Dermis blood vessel endothelial cell (primary cell): ENCODE data around the gene TMC3. TPM values are rescaled to one million over a fixed set of nuclear protein-coding genes. Genes with fewer than 3 reads are reported as not detected.
A peak's percentile ranks its signal among the peaks of the same experiment; 100 is the strongest.
"Not testable (repeated sequence)": the region's sequence is repeated elsewhere in the genome, so short reads cannot be mapped to it uniquely, and the experiment has no call there.

ENCODE experiments used
- DNase-seq: peaks from one replicate; pipeline ENCODE4 v3.0.0; 2010
- total RNA-seq: library from RNA; depleted of rRNA; stranded (reverse); fragments of >200 nt; gene quantifications from 2 replicates; pipeline ENCODE4 v1.2.3, GENCODE V29; 2014

Gene TMC3
- total RNA-seq, result 0.05 TPM in 1 of 2 replicates, not detected in the other

GRCh38 chr15:81373775-81374395 is at the start of gene TMC3:
TMC3 (minus strand) TSS chr15:81374213; CDS start chr15:81374077, 136 bp downstream.
- no peak for DNase-seq

DNA sequence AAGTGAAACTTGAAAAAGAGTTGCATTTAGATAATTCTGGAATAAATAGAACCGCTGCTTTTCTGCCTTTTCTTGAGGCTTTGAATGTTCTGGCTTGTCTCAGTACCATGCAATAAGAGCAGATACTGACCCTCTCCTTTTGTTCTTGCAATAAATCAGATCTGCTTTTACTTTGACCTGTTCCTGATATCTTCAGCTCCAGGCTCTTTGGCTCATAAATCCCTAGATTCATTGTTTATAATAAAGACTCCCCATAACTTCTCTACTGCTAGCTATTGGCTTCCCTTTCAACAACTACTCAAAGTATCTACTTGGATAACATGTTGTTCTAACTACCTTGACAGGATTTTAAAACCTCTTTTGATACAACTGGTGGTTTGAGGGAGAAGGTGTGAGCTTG is 47.4 kb upstream of the TMC3 start:
- DNase-seq, result no peak

GRCh38 chr15:81419332-81419943 is 45.4 kb upstream of the TMC3 start:
- no peak for DNase-seq

GRCh38 chr15:81418891-81419290 is 44.9 kb upstream of the TMC3 start:
- no peak for DNase-seq

DNA sequence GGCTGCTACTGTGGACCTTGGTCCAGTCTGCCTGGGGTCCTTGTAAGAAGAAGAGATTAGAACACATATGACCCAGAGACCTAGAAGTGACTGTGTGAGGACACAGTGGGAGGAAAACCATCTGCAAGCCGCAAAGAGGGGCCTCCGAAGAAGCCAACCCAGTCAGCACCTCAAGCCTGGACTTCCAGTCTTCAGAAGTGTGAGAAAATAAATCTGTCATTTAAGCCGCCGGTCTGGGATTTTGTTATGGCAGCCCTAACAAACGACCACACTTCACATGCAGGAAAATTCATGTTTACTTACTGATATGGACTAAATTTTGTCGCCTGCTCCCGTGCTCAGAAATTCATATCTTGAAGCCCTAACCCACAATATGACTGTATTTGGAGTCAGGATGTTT is 44.4 kb upstream of the TMC3 start:
- DNase-seq, result no peak

DNA sequence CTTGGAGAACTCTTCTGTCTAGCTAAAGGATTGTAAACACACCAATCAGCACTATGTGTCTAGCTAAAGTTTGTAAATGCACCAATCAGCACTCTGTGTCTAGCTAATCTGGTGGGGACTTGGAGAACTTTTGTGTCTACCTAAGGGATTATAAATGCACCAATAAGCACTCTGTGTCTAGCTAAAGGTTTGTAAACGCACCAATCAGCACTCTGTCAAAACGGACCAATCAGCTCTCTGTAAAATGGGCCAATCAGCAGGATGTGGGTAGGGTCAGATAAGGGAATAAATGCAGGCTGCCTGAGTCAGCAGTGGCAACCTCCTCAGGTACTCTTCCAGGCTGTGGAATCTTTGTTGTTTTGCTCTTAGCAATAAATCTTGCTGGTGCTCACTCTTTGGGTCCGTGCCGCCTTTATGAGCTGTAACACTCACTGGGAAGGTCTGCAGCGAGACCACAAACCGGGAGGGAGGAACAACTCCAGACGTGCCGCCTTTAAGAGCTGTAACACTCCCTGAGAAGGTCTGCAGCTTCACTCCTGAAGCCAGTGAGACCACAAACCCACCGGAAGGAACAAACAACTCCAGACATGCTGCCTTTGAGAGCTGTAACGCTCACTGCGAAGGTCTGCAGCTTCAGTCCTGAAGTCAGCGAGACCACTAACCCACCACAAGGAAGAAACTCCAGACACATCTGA is 40.4 kb upstream of the TMC3 start:
- not testable (repeated sequence) for DNase-seq

- DNase-seq, result no peak
Measured at GRCh38 chr15:81413851-81414250, 39.8 kb upstream of the TMC3 start.

- no peak for DNase-seq
Measured at GRCh38 chr15:81411969-81412633, 38.1 kb upstream of the TMC3 start.

DNA sequence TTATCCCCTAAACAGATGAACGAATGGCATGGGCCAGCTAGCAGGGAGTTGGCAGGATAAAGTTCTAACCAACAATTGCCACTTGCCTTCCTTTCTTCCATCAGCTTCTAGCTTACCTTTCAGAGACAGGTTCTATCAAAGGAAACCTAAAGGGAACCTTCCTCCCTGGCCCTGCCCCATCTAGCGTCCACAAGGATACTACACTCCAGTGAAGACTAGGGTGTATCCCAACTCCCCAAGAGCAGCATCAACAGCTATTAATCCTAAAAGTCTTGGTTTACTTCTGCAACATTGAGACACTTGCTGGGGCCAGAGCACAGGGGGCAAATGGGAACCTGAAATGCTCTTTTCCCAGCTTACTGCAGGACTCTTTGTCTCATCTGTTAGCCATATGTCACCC is 37.0 kb upstream of the TMC3 start:
- no peak for DNase-seq

DNA sequence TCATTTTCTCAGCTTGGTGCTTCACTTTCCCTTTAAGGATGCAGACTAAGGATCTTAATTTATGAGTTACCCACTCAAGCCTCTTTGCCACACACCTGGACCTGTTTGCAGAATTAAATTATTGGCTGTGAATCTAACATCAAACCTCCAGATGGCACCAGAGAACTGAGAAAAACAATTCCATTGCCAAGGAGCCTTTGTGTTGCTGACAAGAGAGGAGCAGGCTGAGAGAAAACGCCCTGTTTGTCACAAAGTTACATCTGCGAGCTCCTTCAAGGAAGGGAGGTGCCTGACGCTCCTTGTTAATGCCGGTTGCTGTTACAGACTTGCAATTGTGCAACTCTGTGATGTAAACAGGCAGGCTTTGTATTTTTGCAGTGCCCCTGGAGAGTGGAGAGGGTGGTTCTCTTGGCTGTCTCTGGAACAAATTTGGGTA is 36.3 kb upstream of the TMC3 start:
- DNase-seq, result peak; percentile 81

DNA sequence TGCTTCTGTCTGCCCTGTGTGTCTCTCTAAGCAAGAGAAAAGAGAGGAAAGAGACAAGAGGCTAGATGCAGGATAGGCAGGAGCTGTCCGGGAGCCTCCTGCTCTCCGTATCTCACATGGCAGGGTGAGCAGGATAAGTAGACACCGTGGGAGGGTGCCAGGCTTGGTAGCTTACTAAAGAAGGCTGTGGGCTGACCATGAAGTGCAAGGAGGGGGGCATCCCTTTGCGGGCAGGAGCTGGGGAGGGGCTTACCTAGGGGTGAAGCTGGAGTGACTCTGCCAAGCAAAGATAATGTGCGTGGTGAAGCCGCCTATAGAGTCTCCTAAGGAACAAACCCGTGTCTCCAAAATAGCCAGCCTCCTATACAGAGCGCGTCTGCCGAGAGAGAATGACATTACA is 33.7 kb upstream of the TMC3 start:
- DNase-seq, result no peak

GRCh38 chr15:81407176-81407575 is 33.2 kb upstream of the TMC3 start:
- no peak for DNase-seq

GRCh38 chr15:81400640-81401236 is 26.7 kb upstream of the TMC3 start:
- peak; percentile 78 for DNase-seq

DNA sequence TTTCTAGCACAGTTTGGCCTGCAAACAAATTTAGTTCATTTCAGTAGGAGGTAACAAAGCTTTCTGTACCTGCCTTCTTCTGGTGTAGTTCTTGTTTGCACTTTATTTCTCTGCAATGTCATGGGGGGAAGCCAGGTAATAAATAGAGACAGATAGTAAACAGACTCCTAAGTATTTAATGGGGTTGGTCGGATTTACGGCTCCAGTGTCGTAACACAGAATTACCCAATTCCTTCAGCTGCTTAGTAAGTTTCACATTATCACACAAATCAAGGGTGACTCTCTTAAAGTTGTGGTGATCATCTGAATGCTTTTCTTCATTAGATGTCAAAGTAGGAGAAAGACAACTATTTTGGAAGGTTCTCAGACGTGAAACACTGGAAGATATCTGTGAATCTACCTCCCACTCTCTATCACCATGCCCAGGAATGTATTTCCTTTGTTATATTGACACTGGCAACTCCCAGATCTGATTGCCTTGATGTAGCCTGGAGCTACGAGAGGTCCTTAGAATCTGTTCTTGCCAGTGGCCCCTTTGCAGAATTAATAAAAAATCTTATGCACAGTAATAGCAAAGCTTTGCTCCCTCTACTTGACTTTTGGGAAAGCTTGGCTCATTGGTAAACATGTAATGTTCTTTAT is 25.0 kb upstream of the TMC3 start:
- DNase-seq, result no peak

GRCh38 chr15:81398456-81398855 is 24.4 kb upstream of the TMC3 start:
- DNase-seq, result no peak

- DNase-seq, result no peak
Measured at GRCh38 chr15:81394603-81395002, 20.6 kb upstream of the TMC3 start.

- no peak for DNase-seq
Measured at GRCh38 chr15:81391657-81392056, 17.6 kb upstream of the TMC3 start.

DNA sequence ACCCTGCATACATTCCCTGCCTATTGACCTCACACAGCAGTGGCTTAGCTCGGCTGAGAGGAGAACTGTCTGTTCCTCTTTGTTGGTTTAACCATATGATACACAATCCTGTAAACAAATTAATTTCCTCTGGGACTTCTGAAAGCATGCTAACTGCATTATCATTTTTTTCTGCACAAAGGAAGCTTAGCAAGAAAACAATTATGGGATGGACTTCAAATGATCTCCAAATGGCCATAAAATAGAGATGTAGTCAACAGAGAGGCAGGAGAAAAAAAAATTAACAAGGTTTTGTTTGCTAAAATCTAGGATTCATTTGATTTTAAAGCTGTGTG is 14.4 kb upstream of the TMC3 start:
- no peak for DNase-seq

- no peak for DNase-seq
Measured at GRCh38 chr15:81387621-81388435, 13.8 kb upstream of the TMC3 start.

DNA sequence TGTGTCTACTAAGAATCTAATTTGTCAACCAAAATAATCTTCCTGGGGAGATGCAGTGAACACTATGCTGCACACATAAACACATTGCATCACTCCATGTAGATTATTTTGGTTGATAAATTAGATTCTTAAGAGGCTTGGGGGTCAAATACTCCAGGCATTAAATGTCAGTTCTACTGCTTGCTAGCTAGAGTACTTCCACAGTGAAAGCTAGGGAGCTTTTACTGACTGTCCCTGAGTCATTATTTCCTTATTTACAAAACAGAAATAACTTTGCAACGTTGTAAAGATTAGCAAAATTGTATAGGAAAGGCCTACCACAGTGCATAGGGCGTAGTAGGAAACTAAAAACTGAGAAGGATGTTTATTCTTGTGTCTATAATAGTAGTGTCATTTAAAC is 12.9 kb upstream of the TMC3 start:
- DNase-seq, result no peak

GRCh38 chr15:81385721-81386076 is 11.7 kb upstream of the TMC3 start:
- DNase-seq, result no peak
